ENCODE data around the gene SYTL2.
A peak's percentile ranks its signal among the peaks of the same experiment; 100 is the strongest.

Gene SYTL2

GRCh38 chr11:85647604-85648299, 163.2 kb downstream of the SYTL2 start, which contains the start of gene TMEM126A:
Gene TMEM126A, plus strand, starts transcription at chr11:85647967. Its CDS starts 2,289 bp downstream, at chr11:85650256.
- peak; percentile 83 for DNase-seq

GRCh38 chr11:85647078-85647477, 163.9 kb downstream of the SYTL2 start:
- DNase-seq = no peak
